IMR-90 (cell line): ENCODE measurements around the gene DAB1.

Source experiments
- BHLHE40 ChIP-seq: fragments of 150-350 bp; IDR thresholded peaks from 2 replicates; pipeline ENCODE4 v1.6.1; 2016; ENCODE audit warnings: mild to moderate bottlenecking, low read depth, low read length
- CEBPB ChIP-seq: IDR thresholded peaks from 2 replicates; pipeline ENCODE4 v1.6.1; 2012; ENCODE audit warnings: low read depth, low read length, improper control_type of control experiment
- CHD1 ChIP-seq: IDR thresholded peaks from 2 replicates; pipeline ENCODE4 v1.6.1; 2012; ENCODE audit warnings: low read depth, low read length, improper control_type of control experiment
- ELK1 ChIP-seq: fragments of 150-350 bp; IDR thresholded peaks from 2 replicates; pipeline ENCODE4 v1.6.1; 2016; ENCODE audit warnings: low read depth, mild to moderate bottlenecking, low read length, moderate library complexity, borderline replicate concordance
- MAFK ChIP-seq: IDR thresholded peaks from 2 replicates; pipeline ENCODE4 v1.6.1; 2012; ENCODE audit warnings: low read depth, low read length, improper control_type of control experiment
- MXI1 ChIP-seq: IDR thresholded peaks from 2 replicates; pipeline ENCODE4 v1.6.1; 2012; ENCODE audit warnings: low read depth, mild to moderate bottlenecking, low read length, moderate library complexity, borderline replicate concordance
- NFE2L2 ChIP-seq: fragments of 150-350 bp; IDR thresholded peaks from 2 replicates; pipeline ENCODE4 v1.6.1; 2016; ENCODE audit warnings: low read depth, mild to moderate bottlenecking, low read length
- POLR2A ChIP-seq: IDR thresholded peaks from 2 replicates; pipeline ENCODE4 v1.6.1; 2012; ENCODE audit warnings: mild to moderate bottlenecking, low read depth, low read length
- RAD21 ChIP-seq: IDR thresholded peaks from 2 replicates; pipeline ENCODE4 v1.6.1; 2012; ENCODE audit warnings: low read length, improper control_type of control experiment
- RCOR1 ChIP-seq: IDR thresholded peaks from 2 replicates; pipeline ENCODE4 v1.6.1; 2012; ENCODE audit warnings: mild to moderate bottlenecking, low read length, improper control_type of control experiment; ENCODE audit not compliant: insufficient replicate concordance
- RFX5 ChIP-seq: IDR thresholded peaks from 2 replicates; pipeline ENCODE4 v1.8.0; 2012; ENCODE audit warnings: low read depth, mild to moderate bottlenecking, low read length, moderate library complexity
- SMC3 ChIP-seq: fragments of 150-350 bp; IDR thresholded peaks from 2 replicates; pipeline ENCODE4 v1.6.1; 2016; ENCODE audit warnings: low read depth, mild to moderate bottlenecking, antibody characterized with exemption, low read length, moderate library complexity
- TF ChIP-seq, protein P1 (sequence below): conservative IDR thresholded peaks from 2 replicates; pipeline ENCODE4 v1.5.1; 2012; ENCODE audit warnings: mild to moderate bottlenecking, low read depth, low read length, improper control_type of control experiment
- TF ChIP-seq, protein P2 (sequence below): fragments of 150-350 bp; IDR thresholded peaks from 2 replicates; pipeline ENCODE4 v1.6.1; 2017; ENCODE audit warnings: mild to moderate bottlenecking, antibody characterized with exemption, low read length, low read depth

- TF ChIP-seq, protein P1, sequence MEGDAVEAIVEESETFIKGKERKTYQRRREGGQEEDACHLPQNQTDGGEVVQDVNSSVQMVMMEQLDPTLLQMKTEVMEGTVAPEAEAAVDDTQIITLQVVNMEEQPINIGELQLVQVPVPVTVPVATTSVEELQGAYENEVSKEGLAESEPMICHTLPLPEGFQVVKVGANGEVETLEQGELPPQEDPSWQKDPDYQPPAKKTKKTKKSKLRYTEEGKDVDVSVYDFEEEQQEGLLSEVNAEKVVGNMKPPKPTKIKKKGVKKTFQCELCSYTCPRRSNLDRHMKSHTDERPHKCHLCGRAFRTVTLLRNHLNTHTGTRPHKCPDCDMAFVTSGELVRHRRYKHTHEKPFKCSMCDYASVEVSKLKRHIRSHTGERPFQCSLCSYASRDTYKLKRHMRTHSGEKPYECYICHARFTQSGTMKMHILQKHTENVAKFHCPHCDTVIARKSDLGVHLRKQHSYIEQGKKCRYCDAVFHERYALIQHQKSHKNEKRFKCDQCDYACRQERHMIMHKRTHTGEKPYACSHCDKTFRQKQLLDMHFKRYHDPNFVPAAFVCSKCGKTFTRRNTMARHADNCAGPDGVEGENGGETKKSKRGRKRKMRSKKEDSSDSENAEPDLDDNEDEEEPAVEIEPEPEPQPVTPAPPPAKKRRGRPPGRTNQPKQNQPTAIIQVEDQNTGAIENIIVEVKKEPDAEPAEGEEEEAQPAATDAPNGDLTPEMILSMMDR = no peak
- no peak for TF ChIP-seq POLR2A
- no peak for TF ChIP-seq BHLHE40
- TF ChIP-seq CEBPB = no peak
- TF ChIP-seq MXI1 = no peak
- no peak for TF ChIP-seq SMC3
- TF ChIP-seq RFX5 = no peak
- no peak for TF ChIP-seq NFE2L2
- no peak for TF ChIP-seq RAD21
- no peak for TF ChIP-seq ELK1
- TF ChIP-seq MAFK = no peak
- TF ChIP-seq, protein P2, sequence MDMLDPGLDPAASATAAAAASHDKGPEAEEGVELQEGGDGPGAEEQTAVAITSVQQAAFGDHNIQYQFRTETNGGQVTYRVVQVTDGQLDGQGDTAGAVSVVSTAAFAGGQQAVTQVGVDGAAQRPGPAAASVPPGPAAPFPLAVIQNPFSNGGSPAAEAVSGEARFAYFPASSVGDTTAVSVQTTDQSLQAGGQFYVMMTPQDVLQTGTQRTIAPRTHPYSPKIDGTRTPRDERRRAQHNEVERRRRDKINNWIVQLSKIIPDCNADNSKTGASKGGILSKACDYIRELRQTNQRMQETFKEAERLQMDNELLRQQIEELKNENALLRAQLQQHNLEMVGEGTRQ = no peak
- no peak for TF ChIP-seq RCOR1
- TF ChIP-seq CHD1 = no peak
Observed at GRCh38 chr1:57129865-57130264, 294.0 kb downstream of the DAB1 start.
